Cardiac ventricle fibroblast (primary cell): ENCODE measurements around the gene TXN2. TPM values are rescaled to one million over a fixed set of nuclear protein-coding genes. Genes with fewer than 3 reads are reported as not detected.

Experiments
- total RNA-seq: library from RNA; depleted of rRNA; stranded (reverse); fragments of >200 nt; gene quantifications from 2 replicates; pipeline ENCODE4 v1.2.3, GENCODE V29; 2015

TXN2 gene
- total RNA-seq = 65.1 and 69.6 TPM in 2 replicates

GRCh38 chr22:36481393-36482168 is at the start of gene TXN2:
Gene TXN2, minus strand, starts transcription at chr22:36481640. Its CDS starts 803 bp downstream, at chr22:36480837.

GRCh38 chr22:36528795-36529751 is 47.6 kb upstream of the TXN2 start, which contains the start of gene EIF3D:
Gene EIF3D, minus strand, starts transcription at chr22:36529166. Its CDS starts 3,045 bp downstream, at chr22:36526121.

GRCh38 chr22:36506637-36507517 is 25.4 kb upstream of the TXN2 start, which contains the start of gene FOXRED2:
Gene FOXRED2, minus strand, starts transcription at chr22:36507040. Its CDS starts 618 bp downstream, at chr22:36506422.

Other genes with a start within 250 kb of the TXN2 start
- gene APOL2, start 242.1 kb downstream of the TXN2 start, total RNA-seq = 28.3 and 31.0 TPM in 2 replicates
- 17.5 and 18.8 TPM in 2 replicates for gene APOL1, start 228.5 kb downstream of the TXN2 start, total RNA-seq
- gene MYH9, start 93.7 kb downstream of the TXN2 start, total RNA-seq = 227 and 236 TPM in 2 replicates
- 13.6 and 14.9 TPM in 2 replicates for gene FOXRED2, start 25.4 kb upstream of the TXN2 start, total RNA-seq
- 261 and 311 TPM in 2 replicates for gene EIF3D, start 47.5 kb upstream of the TXN2 start, total RNA-seq
- gene CACNG2, start 222.1 kb upstream of the TXN2 start, total RNA-seq = not detected in 2 replicates